Small intestine (tissue), 7 donors: ENCODE results near the gene FCGR3B. TPM values are rescaled to one million over a fixed set of nuclear protein-coding genes. Genes with fewer than 3 reads are reported as not detected.
A peak's percentile ranks its signal among the peaks of the same experiment; 100 is the strongest.
"Not testable (repeated sequence)": the region's sequence is repeated elsewhere in the genome, so short reads cannot be mapped to it uniquely, and the experiment has no call there.

Experiments
- DNase-seq, 2 donors: peaks; one replicate each; pipeline versions ENCODE4 v3.0.0 to v3.0.0-alpha.2; 2013
- FAIRE-seq: peaks from 2 replicates; lab custom pipeline; 2012; peaks lifted over from hg19 to GRCh38; lab: Jason Lieb, UNC
- H3K27ac ChIP-seq, 3 donors: one replicate each; pipeline ENCODE4 v1.5.1; 2013; ENCODE audit warnings: low read length in 2 of 3, mild to moderate bottlenecking in 2 of 3, control low read depth in 1 of 3, inconsistent platforms in 1 of 3, low read depth in 1 of 3, moderate library complexity in 1 of 3
- H3K27me3 ChIP-seq, 3 donors: one replicate each; pipeline ENCODE4 v1.6.1; 2013; ENCODE audit warnings: low read length in 3 of 3, inconsistent platforms in 1 of 3; ENCODE audit not compliant: control insufficient read depth in 3 of 3, insufficient read depth in 3 of 3
- H3K36me3 ChIP-seq, 3 donors: one replicate each; pipeline ENCODE4 v1.6.1; 2013; ENCODE audit warnings: low read length in 3 of 3, inconsistent platforms in 1 of 3, low read depth in 1 of 3, mild to moderate bottlenecking in 1 of 3, moderate library complexity in 1 of 3; ENCODE audit not compliant: control insufficient read depth in 3 of 3, insufficient read depth in 2 of 3
- H3K4me1 ChIP-seq, 3 donors: one replicate each; pipeline ENCODE4 v1.6.1; 2013; ENCODE audit warnings: low read length in 2 of 3, inconsistent platforms in 1 of 3, low read depth in 1 of 3, mild to moderate bottlenecking in 1 of 3, moderate library complexity in 1 of 3; ENCODE audit not compliant: control insufficient read depth in 3 of 3, insufficient read depth in 2 of 3
- H3K4me3 ChIP-seq, 3 donors: one replicate each; pipeline ENCODE4 v1.5.1; 2013; ENCODE audit warnings: low read length in 3 of 3, control low read depth in 1 of 3, inconsistent platforms in 1 of 3, low read depth in 1 of 3, mild to moderate bottlenecking in 1 of 3, moderate library complexity in 1 of 3
- H3K9me3 ChIP-seq, 2 donors: one replicate each; pipeline ENCODE4 v1.6.1; 2013; ENCODE audit warnings: low read depth in 1 of 2, low read length in 1 of 2; ENCODE audit not compliant: control insufficient read depth in 2 of 2, insufficient read depth in 1 of 2
- WGBS, 3 donors: extraction: QIAGEN DNeasy Blood & Tissue Kit; methylation state at CpG; one replicate each; pipeline ENCODE4 v1.1.7; 2013; 5-methylcytosine and 5-hydroxymethylcytosine counted together
- polyA plus RNA-seq, 4 donors: library from polyadenylated mRNA; stranded (reverse) in 3 of 4; unstranded in 1 of 4; fragments of 200-250 nt in 3 of 4; fragments of 120-200 nt in 1 of 4; gene quantifications; one replicate each; pipeline versions ENCODE4 v1.2.1 to v1.2.3, GENCODE V29; 2013
- donor health status: healthy with polysubstance abuse.
- donor health status: control.
- donor health status: control.
- donor health status: Bipolar disorder and iron deficiency.
- donor health status: healthy.

FCGR3B gene
- polyA plus RNA-seq, 4 donors, result 0.12 to 0.54 (median 0.25) TPM

GRCh38 chr1:161616417-161616816, 14.6 kb downstream of the FCGR3B start:
- not testable (repeated sequence) for DNase-seq
- peaks cover 0 to 11% (median 3%) of the 10 kb centered on the region in 3 donors for H3K27me3 ChIP-seq
- 92 to 96% (median 93%) methylated on average over 26 to 30 of the region's 30 CpGs for WGBS, 3 donors

GRCh38 chr1:161613142-161613514, 17.8 kb downstream of the FCGR3B start:
- not testable (repeated sequence) for H3K27me3 ChIP-seq, H3K9me3 ChIP-seq, H3K36me3 ChIP-seq, H3K4me1 ChIP-seq, FAIRE-seq
- DNase-seq, result peak in 1 of 2 donors; percentile 10
- Histone ChIP-seq H3K27ac (peak overlapping the region in 1 of 3 donors; percentile 75), H3K4me3 (peak overlapping the region in 1 of 3 donors; percentile 62)
- 1 to 28% (median 23%) methylated on average over 3 to 5 of the region's 6 CpGs for WGBS, 3 donors

More at GRCh38 chr1:161616417-161616816, 14.6 kb downstream of the FCGR3B start:
- not testable (repeated sequence) for H3K27ac ChIP-seq, FAIRE-seq, H3K4me3 ChIP-seq, H3K36me3 ChIP-seq, H3K4me1 ChIP-seq, H3K9me3 ChIP-seq

- H3K27ac ChIP-seq, result peak overlapping the region; percentile 32 to 85 (median 75)
- 1 to 6% (median 3%) methylated on average over 40 to 49 of the region's 51 CpGs for WGBS, 3 donors
- H3K4me1 ChIP-seq, FAIRE-seq, H3K36me3 ChIP-seq, H3K27me3 ChIP-seq, H3K9me3 ChIP-seq: not testable (repeated sequence)
- peak; percentile 85 to 90 for DNase-seq
- H3K4me3 ChIP-seq, result peak overlapping the region; percentile 30 to 62 (median 33)
Measured at GRCh38 chr1:161612322-161613141, 18.4 kb downstream of the FCGR3B start.

- Histone ChIP-seq H3K4me3 (peak overlapping the region; percentile 30 to 62 (median 33)), H3K27ac (peak overlapping the region in 2 of 3 donors; percentile 75)
- DNase-seq, result peak; percentile 9 to 33
- H3K27me3 ChIP-seq, H3K9me3 ChIP-seq, H3K36me3 ChIP-seq, H3K4me1 ChIP-seq, FAIRE-seq: not testable (repeated sequence)
- WGBS, 3 donors, result 2 to 6% (median 4%) methylated on average over 17 to 19 of the region's 19 CpGs
Measured at GRCh38 chr1:161611866-161612321, 19.1 kb downstream of the FCGR3B start.

- H3K27me3 ChIP-seq, result peaks cover 0 to 22% (median 0%) of the 10 kb centered on the region in 3 donors
- not testable (repeated sequence) for H3K27ac ChIP-seq, H3K4me1 ChIP-seq, FAIRE-seq, H3K36me3 ChIP-seq, DNase-seq, H3K9me3 ChIP-seq, H3K4me3 ChIP-seq
- 58 to 67% (median 64%) methylated on average over 4 of the region's 4 CpGs for WGBS, 3 donors
Measured at GRCh38 chr1:161610198-161610597, 20.8 kb downstream of the FCGR3B start.

GRCh38 chr1:161606541-161607336, 24.2 kb downstream of the FCGR3B start:
- DNase-seq, H3K36me3 ChIP-seq, H3K4me3 ChIP-seq, H3K27ac ChIP-seq, FAIRE-seq, H3K4me1 ChIP-seq: not testable (repeated sequence)
- Histone ChIP-seq H3K27me3 (peaks cover 0 to 34% (median 0%) of the 10 kb centered on the region in 3 donors), H3K9me3 (peaks cover 0 to 11% of the 10 kb centered on the region in 2 donors)
- 89 to 94% (median 93%) methylated on average over 28 to 58 of the region's 58 CpGs for WGBS, 3 donors

- peaks cover 0 to 11% of the 10 kb centered on the region in 2 donors for H3K9me3 ChIP-seq
- not testable (repeated sequence) for H3K4me3 ChIP-seq, H3K36me3 ChIP-seq, FAIRE-seq, H3K4me1 ChIP-seq, H3K27ac ChIP-seq
- 29 to 34% (median 30%) methylated on average over 45 to 58 of the region's 78 CpGs for WGBS, 3 donors
- H3K27me3 ChIP-seq, result peaks cover 0 to 30% (median 0%) of the 10 kb centered on the region in 3 donors
- peak in 1 of 2 donors; percentile 5 for DNase-seq
Measured at GRCh38 chr1:161605762-161606540, 25.0 kb downstream of the FCGR3B start.
